IPS DF 6.9 (cell line): ENCODE results near the gene MAVS.

Source experiments
- DNase-seq: peaks from one replicate; pipeline ENCODE4 v3.0.0-alpha.2; 2013; ENCODE audit warnings: low read depth, low spot score
- H3K27ac ChIP-seq: one replicate; pipeline ENCODE4 v1.5.1; 2013; ENCODE audit warnings: low read length, control low read depth
- H3K27me3 ChIP-seq: 2 replicates; pipeline ENCODE4 v1.6.1; 2013; ENCODE audit warnings: mild to moderate bottlenecking, low read length; ENCODE audit not compliant: control insufficient read depth, insufficient read depth
- H3K36me3 ChIP-seq: 2 replicates; pipeline ENCODE4 v1.6.1; 2013; ENCODE audit warnings: low read length; ENCODE audit not compliant: control insufficient read depth, insufficient read depth
- H3K4me1 ChIP-seq: 2 replicates; pipeline ENCODE4 v1.6.1; 2013; ENCODE audit warnings: low read length; ENCODE audit not compliant: control insufficient read depth, insufficient read depth
- H3K4me3 ChIP-seq: 2 replicates; pipeline ENCODE4 v1.5.1; 2013; ENCODE audit warnings: mild to moderate bottlenecking, low read length
- H3K9me3 ChIP-seq: 2 replicates; pipeline ENCODE4 v1.6.1; 2013; ENCODE audit warnings: low read length, inconsistent platforms; ENCODE audit not compliant: control insufficient read depth, insufficient read depth
- WGBS: extraction: QIAGEN DNeasy Blood & Tissue Kit; methylation state at CpG from one replicate; pipeline ENCODE4 v1.1.7; 2013; ENCODE audit warnings: mixed read lengths, missing lambda C conversion rate; ENCODE audit not compliant: insufficient read length, insufficient coverage; 5-methylcytosine and 5-hydroxymethylcytosine counted together

MAVS gene

GRCh38 chr20:3846740-3847428, at the start of gene MAVS:
TSS of gene MAVS (plus strand) at chr20:3846834. CDS start at chr20:3854625, 7,791 bp downstream.
- Histone ChIP-seq H3K9me3 (no peaks in the 10 kb centered on the region), H3K36me3 (no peaks in the 10 kb centered on the region), H3K27ac (no peak within 1 kb of the TSS), H3K4me1 (peaks cover 4% of the 10 kb centered on the region), H3K4me3 (peak within 1 kb of the TSS; percentile 89), H3K27me3 (no peaks in the 10 kb centered on the region)
- DNase-seq: peak; percentile 79
- no CpG with 5 or more reads among the region's 72 CpGs for WGBS

DNA sequence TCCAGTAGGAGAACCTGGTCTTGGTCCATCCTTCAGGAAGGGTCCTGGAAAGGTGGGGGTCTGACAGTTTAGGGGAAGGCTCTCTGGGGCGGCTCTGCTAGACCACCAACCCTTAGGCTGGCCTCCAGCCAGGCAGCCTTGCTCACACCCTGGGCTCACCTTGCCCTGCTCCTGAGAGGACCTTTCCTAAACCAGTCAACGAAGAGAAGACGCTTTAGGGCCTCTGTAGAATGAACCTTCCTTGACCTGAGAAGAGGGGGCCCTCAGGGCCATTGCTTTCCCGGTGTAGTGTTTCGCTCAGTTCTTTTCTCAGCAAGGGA, 49.4 kb upstream of the MAVS start:
- Histone ChIP-seq H3K9me3 (no peaks in the 10 kb centered on the region), H3K4me1 (peaks cover 14% of the 10 kb centered on the region), H3K27me3 (no peaks in the 10 kb centered on the region), H3K27ac (no peak overlapping the region), H3K36me3 (peaks cover 10% of the 10 kb centered on the region), H3K4me3 (no peak overlapping the region; the same call in 1 of the 2 replicates)
- no CpG with 5 or more reads among the region's 5 CpGs for WGBS
- DNase-seq: no peak

- DNase-seq: no peak
- Histone ChIP-seq H3K36me3 (peaks cover 14% of the 10 kb centered on the region), H3K27ac (no peak overlapping the region), H3K27me3 (no peaks in the 10 kb centered on the region), H3K4me3 (no peak overlapping the region), H3K4me1 (peaks cover 14% of the 10 kb centered on the region), H3K9me3 (no peaks in the 10 kb centered on the region)
- no CpG with 5 or more reads among the region's 19 CpGs for WGBS
These were observed 48.9 kb upstream of the MAVS start for GRCh38 chr20:3797592-3798372.

- no peaks in the 10 kb centered on the region for H3K27me3 ChIP-seq
- no CpG with 5 or more reads among the region's 5 CpGs for WGBS
- H3K4me1 ChIP-seq: peaks cover 14% of the 10 kb centered on the region
- no peak for DNase-seq
- H3K4me3 ChIP-seq: no peak overlapping the region
- H3K36me3 ChIP-seq: peaks cover 20% of the 10 kb centered on the region
- no peak overlapping the region for H3K27ac ChIP-seq
- H3K9me3 ChIP-seq: no peaks in the 10 kb centered on the region
These were observed 48.3 kb upstream of the MAVS start for GRCh38 chr20:3798373-3798768.

DNA sequence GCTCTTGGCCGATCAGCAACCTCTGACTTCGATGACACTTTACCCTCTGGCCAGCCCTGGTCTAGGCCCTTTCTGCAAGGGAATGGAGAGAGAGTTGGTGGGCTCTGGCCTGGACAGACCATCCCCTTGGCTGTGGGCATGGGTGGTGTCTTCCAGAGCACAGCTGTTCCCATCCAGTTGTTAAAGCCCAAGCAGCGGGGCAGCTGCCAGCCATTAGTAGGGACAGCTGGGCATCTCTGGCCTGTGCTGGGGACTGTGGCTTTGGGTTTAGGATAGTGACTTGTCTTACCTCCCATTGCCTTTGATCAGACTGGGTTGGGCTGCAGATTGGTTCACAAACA, 47.8 kb upstream of the MAVS start:
- H3K27ac ChIP-seq: no peak overlapping the region
- WGBS: no CpG with 5 or more reads among the region's 3 CpGs

GRCh38 chr20:3800256-3800877, 46.3 kb upstream of the MAVS start:
- Histone ChIP-seq H3K9me3 (no peaks in the 10 kb centered on the region), H3K4me3 (no peak overlapping the region), H3K36me3 (peaks cover 32% of the 10 kb centered on the region), H3K27me3 (no peaks in the 10 kb centered on the region), H3K4me1 (peaks cover 14% of the 10 kb centered on the region), H3K27ac (no peak overlapping the region)
- WGBS: no CpG with 5 or more reads among the region's 18 CpGs
- DNase-seq: no peak

More for the DNA sequence above, 47.8 kb upstream of the MAVS start:
- peaks cover 25% of the 10 kb centered on the region for H3K36me3 ChIP-seq
- no peaks in the 10 kb centered on the region for H3K27me3 ChIP-seq
- H3K4me3 ChIP-seq: no peak overlapping the region
- no peak for DNase-seq
- peaks cover 14% of the 10 kb centered on the region for H3K4me1 ChIP-seq
- H3K9me3 ChIP-seq: no peaks in the 10 kb centered on the region

GRCh38 chr20:3800878-3801260, 45.8 kb upstream of the MAVS start:
- no CpG with 5 or more reads among the region's 8 CpGs for WGBS
- Histone ChIP-seq H3K27ac (no peak overlapping the region), H3K27me3 (no peaks in the 10 kb centered on the region), H3K4me3 (no peak overlapping the region), H3K9me3 (no peaks in the 10 kb centered on the region), H3K36me3 (peaks cover 36% of the 10 kb centered on the region), H3K4me1 (peaks cover 14% of the 10 kb centered on the region)
- DNase-seq: no peak

DNA sequence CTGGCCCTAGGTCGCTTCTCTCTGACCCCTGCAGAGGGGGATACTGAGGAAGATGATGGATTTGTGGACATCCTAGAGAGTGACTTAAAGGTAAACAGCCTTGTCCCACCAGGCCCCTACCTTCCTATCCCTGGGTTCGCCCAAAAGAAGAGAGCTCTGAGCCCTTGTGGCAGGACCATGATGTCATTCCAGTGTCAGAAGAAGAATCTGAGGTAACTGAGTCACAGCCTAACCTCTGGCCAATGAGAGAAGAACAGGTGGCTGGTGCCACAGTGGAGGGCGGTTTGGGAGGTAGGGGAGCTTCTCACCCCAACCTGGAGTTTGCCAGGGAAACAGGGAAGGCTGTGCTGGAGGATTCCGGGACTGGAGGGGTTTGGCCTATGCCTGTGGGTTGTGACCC, 45.3 kb upstream of the MAVS start:
- H3K9me3 ChIP-seq: no peaks in the 10 kb centered on the region

DNA sequence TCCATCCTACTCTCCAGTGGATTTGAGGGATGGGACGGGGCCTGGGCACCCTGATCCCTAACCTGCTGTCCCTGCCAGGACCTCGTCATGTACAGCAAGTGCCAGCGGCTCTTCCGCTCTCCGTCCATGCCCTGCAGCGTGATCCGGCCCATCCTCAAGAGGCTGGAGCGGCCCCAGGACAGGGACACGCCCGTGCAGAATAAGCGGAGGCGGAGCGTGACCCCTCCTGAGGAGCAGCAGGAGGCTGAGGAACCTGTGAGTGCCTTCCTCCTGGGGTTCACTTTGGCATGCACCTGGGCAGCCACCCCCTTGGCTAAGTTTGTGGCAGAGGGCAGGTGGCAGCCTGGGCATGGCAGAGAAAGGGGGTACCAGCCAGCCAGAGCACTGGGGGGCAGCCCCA, 44.8 kb upstream of the MAVS start:
- peaks cover 36% of the 10 kb centered on the region for H3K36me3 ChIP-seq
- no CpG with 5 or more reads among the region's 13 CpGs for WGBS
- peaks cover 14% of the 10 kb centered on the region for H3K4me1 ChIP-seq
- DNase-seq: no peak
- no peak overlapping the region for H3K4me3 ChIP-seq
- H3K9me3 ChIP-seq: no peaks in the 10 kb centered on the region
- no peak overlapping the region for H3K27ac ChIP-seq
- no peaks in the 10 kb centered on the region for H3K27me3 ChIP-seq

More for the DNA sequence above, 45.3 kb upstream of the MAVS start:
- Histone ChIP-seq H3K36me3 (peaks cover 36% of the 10 kb centered on the region), H3K27ac (no peak overlapping the region), H3K4me3 (no peak overlapping the region), H3K27me3 (no peaks in the 10 kb centered on the region), H3K4me1 (peaks cover 14% of the 10 kb centered on the region)
- WGBS: no CpG with 5 or more reads among the region's 4 CpGs
- DNase-seq: no peak

DNA sequence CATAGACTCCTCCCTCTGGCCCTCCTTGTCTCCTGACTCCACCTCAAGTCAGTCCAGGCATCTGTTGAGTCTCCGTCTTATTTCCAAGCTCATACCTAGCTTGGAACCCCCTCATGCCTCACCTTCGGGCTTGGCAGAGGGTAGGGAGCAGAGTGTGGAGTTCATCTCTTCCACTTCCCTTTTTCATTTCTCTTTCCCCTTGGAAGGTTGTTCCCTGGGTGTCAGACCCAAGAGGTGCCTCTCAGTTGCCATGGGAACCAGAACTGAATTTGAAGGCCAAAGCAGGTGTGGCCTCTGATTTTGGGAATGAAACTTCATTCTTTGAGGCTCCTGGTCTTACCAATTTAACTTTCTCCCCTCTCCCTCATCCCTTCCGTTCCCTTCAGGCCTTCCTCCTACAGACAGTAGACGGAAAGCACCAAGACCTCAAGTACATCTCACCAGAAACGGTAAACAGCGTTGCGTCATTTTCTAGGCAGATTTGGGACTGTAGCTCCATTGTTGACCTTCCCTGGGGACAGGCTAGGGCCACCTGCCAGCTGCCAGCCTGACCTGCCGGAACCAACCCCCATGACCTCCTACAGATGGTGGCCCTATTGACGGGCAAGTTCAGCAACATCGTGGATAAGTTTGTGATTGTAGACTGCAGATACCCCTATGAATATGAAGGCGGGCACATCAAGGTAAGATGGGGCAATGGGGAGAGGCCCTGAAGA, 44.0 kb upstream of the MAVS start:
- peaks cover 13% of the 10 kb centered on the region for H3K4me1 ChIP-seq

More for the DNA sequence above, 44.0 kb upstream of the MAVS start:
- no CpG with 5 or more reads among the region's 11 CpGs for WGBS
- H3K36me3 ChIP-seq: peaks cover 36% of the 10 kb centered on the region
- H3K4me3 ChIP-seq: no peak overlapping the region
- no peaks in the 10 kb centered on the region for H3K27me3 ChIP-seq
- H3K27ac ChIP-seq: no peak overlapping the region
- no peak for DNase-seq
- H3K9me3 ChIP-seq: no peaks in the 10 kb centered on the region
